Uterus (tissue), 2 donors: ENCODE results near the gene AGT.

Experiments
- POLR2A ChIP-seq, 2 donors: fragments of 450-650 bp; IDR thresholded peaks; one replicate each; pipeline ENCODE4 v1.6.1; 2016; ENCODE audit warnings: antibody characterized with exemption in 2 of 2, mild to moderate bottlenecking in 1 of 2, moderate library complexity in 1 of 2
- TF ChIP-seq, protein P1 (sequence below), 4 experiments: fragments of 200-600 bp in 2 of 4; fragments of 450-650 bp in 2 of 4; sonication (generic) in 2 of 4; IDR thresholded peaks; one replicate each; pipeline ENCODE4 v1.5.1; 2016 to 2019; ENCODE audit warnings: antibody characterized with exemption in 4 of 4, mild to moderate bottlenecking in 2 of 4, moderate library complexity in 1 of 4

DNA sequence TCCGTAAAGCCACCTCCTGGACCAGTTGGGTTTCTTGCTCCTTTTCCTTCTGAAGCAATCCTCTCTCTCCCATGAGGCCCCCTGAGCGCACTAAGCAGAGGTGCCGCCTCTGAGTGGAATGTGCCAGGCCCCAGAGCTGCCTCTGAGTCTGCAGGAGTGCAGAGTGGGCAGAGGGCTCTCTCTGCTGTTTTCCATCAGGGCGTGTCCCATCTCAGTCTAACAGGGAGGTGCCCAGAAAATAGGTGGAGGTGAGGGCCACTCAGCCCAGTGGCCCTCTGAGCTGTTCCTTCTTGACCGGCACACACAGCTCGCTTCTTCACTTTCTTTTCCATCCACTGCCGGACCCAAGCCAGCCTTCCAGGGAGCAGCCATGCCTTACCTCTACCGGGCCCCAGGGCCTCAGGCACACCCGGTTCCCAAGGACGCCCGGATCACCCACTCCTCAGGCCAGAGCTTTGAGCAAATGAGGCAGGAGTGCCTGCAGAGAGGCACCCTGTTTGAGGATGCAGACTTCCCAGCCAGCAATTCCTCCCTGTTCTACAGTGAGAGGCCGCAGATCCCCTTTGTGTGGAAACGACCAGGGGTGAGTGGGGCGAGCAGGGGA lies 33.3 kb upstream of the AGT start, which contains the start of gene CAPN9:
- TF ChIP-seq, protein P1, sequence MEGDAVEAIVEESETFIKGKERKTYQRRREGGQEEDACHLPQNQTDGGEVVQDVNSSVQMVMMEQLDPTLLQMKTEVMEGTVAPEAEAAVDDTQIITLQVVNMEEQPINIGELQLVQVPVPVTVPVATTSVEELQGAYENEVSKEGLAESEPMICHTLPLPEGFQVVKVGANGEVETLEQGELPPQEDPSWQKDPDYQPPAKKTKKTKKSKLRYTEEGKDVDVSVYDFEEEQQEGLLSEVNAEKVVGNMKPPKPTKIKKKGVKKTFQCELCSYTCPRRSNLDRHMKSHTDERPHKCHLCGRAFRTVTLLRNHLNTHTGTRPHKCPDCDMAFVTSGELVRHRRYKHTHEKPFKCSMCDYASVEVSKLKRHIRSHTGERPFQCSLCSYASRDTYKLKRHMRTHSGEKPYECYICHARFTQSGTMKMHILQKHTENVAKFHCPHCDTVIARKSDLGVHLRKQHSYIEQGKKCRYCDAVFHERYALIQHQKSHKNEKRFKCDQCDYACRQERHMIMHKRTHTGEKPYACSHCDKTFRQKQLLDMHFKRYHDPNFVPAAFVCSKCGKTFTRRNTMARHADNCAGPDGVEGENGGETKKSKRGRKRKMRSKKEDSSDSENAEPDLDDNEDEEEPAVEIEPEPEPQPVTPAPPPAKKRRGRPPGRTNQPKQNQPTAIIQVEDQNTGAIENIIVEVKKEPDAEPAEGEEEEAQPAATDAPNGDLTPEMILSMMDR (IDR thresholded peaks at IDR 0.05): no peak
- TF ChIP-seq POLR2A (IDR thresholded peaks at IDR 0.05): no peak
